Adrenal gland (tissue), 12 donors: ENCODE data around the gene GDPD4. TPM values are rescaled to one million over a fixed set of nuclear protein-coding genes. Genes with fewer than 3 reads are reported as not detected.

ENCODE experiments used
- DNase-seq, 7 donors: peaks; one replicate each; pipeline ENCODE4 v3.0.0-alpha.2; 2019 to 2020
- H3K27ac ChIP-seq, 5 donors: fragments of 200-600 bp; sonication (generic) in 4 of 5; 1 replicate in 3 of 5; 2 replicates in 2 of 5; pipeline versions ENCODE4 v1.5.1 to v1.8.0; 2016 to 2020; ENCODE audit warnings: mild to moderate bottlenecking in 1 of 5
- H3K27me3 ChIP-seq: fragments of 200-600 bp; 2 replicates; pipeline ENCODE4 v1.8.0; 2021
- H3K36me3 ChIP-seq, 2 donors: fragments of 200-600 bp; replicated peaks in 1 of 2; 1 replicate in 1 of 2; 2 replicates in 1 of 2; pipeline versions ENCODE4 v1.5.1 to v1.8.0; 2018 to 2022
- H3K4me1 ChIP-seq, 2 donors: fragments of 200-600 bp; replicated peaks in 1 of 2; 1 replicate in 1 of 2; 2 replicates in 1 of 2; pipeline versions ENCODE4 v1.5.1 to v1.8.0; 2018 to 2021
- H3K4me3 ChIP-seq, 4 donors: fragments of 200-600 bp; sonication (generic) in 3 of 4; one replicate each; pipeline ENCODE4 v1.5.1; 2016 to 2018
- H3K9me3 ChIP-seq, 3 donors: fragments of 200-600 bp; sonication (generic) in 1 of 3; replicated peaks in 1 of 3; 1 replicate in 2 of 3; 2 replicates in 1 of 3; pipeline versions ENCODE4 v1.5.1 to v1.8.0; 2016 to 2021
- POLR2A ChIP-seq, 2 donors: fragments of 450-650 bp; IDR thresholded peaks; one replicate each; pipeline ENCODE4 v1.6.1; 2017; ENCODE audit warnings: antibody characterized with exemption in 2 of 2, mild to moderate bottlenecking in 2 of 2, moderate library complexity in 1 of 2
- WGBS, 4 donors: extraction: QIAGEN DNeasy Blood & Tissue Kit in 2 of 4; methylation state at CpG; one replicate each; pipeline versions ENCODE4 v1.1.5 to v1.1.7; 2013 to 2017; 5-methylcytosine and 5-hydroxymethylcytosine counted together
- intact Hi-C, 2 donors: fragments of 100-400 bp; cut with DNase I; formaldehyde crosslinking; loops; one replicate each; pipeline versions ENCODE4 v1.14.1 to v1.15.0; 2022 to 2023
- polyA plus RNA-seq, 3 donors: library from polyadenylated mRNA; stranded (reverse); fragments of 200-250 nt in 2 of 3; fragments of 350-450 nt in 1 of 3; fragmentation: Illumina TruSeq in 1 of 3; extraction: RNeasy Lipid Tissue Mini Kit (QIAGEN cat#74804) in 1 of 3; gene quantifications; one replicate each; pipeline ENCODE4 v1.2.3, GENCODE V29; 2013 to 2014
- total RNA-seq, 9 donors: library from RNA; depleted of rRNA in 4 of 9; stranded (reverse); fragments of >200 nt in 4 of 9; fragments of 120-200 nt in 1 of 9; fragmentation: NEBNext Ultra II Directional in 1 of 9; extraction: Animal tissue kit (Norgen Biotek cat#: 25700) in 1 of 9; gene quantifications; one replicate each; pipeline versions ENCODE4 v1.1.0 to v1.2.4, GENCODE V29; 2013 to 2023
- TF ChIP-seq, protein P1 (sequence below), 6 experiments: fragments of 450-650 bp in 4 of 6; fragments of 200-600 bp in 2 of 6; sonication (generic) in 1 of 6; IDR thresholded peaks; 1 replicate in 5 of 6; 2 replicates in 1 of 6; pipeline versions ENCODE4 v1.5.1 to v1.8.0; 2016 to 2021; ENCODE audit warnings: antibody characterized with exemption in 6 of 6, mild to moderate bottlenecking in 2 of 6, moderate library complexity in 1 of 6
- donor health status: healthy with polysubstance abuse.
- donor health status: Bipolar disorder and iron deficiency.
- donor health status: DM: yes; HTN: yes; CAD: no.
- donor health status: DM: no; HTN: no; CAD: no.
- donor health status: DM: no; HTN: no; CAD: no.
- donor health status: DM: yes; HTN: yes; CAD: no.

The GDPD4 gene
- total and polyA plus RNA-seq, 12 donors, result 0.88 to 2.3 TPM; not detected in 10

DNA sequence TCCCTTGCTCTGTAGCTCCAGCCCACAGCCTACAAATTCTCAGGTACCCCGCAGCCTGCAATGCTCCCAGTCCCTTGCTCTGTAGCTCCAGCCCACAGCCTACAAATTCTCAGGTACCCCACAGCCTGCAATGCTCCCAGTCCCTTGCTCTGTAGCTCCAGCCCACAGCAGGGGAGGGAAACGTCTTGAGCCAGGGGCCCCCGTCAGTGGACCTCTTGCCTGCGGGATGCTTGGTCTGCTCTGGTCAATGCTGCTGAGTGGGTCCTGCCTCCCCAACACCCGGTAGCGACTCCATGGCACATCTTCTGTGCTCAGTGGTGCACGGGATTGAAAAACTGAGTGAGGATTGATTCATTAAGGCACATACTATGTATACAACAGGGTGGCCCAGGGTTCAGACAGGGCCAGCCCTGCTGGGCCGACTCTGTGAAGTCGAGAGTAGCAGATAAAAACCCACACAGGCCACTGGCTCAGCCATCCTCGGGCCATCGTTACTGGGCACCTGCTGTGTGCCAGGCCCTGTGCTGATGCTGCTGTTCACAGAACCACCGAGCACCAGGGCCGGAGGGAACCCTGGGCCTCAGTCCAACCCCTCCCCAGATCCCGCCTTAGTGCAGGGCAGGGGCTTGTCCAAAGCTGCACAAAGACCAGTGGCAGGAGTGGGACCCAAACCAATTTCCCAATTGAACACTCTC, 103.7 kb downstream of the GDPD4 start:
- Histone ChIP-seq H3K27me3 (no peaks in the 10 kb centered on the region), H3K36me3 (peaks cover 0 to 57% of the 10 kb centered on the region in 2 donors), H3K4me3 (no peak overlapping the region), H3K4me1 (peaks cover 0 to 12% of the 10 kb centered on the region in 2 donors), H3K27ac (no peak overlapping the region), H3K9me3 (no peaks in the 10 kb centered on the region)
- WGBS, 4 donors, result 91 to 97% (median 93%) methylated on average over 7 to 14 of the region's 14 CpGs
- intact Hi-C loops, result no loop called here
- DNase-seq, result peak in 4 of 7 donors; percentile 4 to 11 (median 10)
- TF ChIP-seq, protein P1, sequence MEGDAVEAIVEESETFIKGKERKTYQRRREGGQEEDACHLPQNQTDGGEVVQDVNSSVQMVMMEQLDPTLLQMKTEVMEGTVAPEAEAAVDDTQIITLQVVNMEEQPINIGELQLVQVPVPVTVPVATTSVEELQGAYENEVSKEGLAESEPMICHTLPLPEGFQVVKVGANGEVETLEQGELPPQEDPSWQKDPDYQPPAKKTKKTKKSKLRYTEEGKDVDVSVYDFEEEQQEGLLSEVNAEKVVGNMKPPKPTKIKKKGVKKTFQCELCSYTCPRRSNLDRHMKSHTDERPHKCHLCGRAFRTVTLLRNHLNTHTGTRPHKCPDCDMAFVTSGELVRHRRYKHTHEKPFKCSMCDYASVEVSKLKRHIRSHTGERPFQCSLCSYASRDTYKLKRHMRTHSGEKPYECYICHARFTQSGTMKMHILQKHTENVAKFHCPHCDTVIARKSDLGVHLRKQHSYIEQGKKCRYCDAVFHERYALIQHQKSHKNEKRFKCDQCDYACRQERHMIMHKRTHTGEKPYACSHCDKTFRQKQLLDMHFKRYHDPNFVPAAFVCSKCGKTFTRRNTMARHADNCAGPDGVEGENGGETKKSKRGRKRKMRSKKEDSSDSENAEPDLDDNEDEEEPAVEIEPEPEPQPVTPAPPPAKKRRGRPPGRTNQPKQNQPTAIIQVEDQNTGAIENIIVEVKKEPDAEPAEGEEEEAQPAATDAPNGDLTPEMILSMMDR (IDR thresholded peaks at IDR 0.05), result no peak

- intact Hi-C loops, result no loop called here
- peak in 2 of 7 donors; percentile 3 to 9 for DNase-seq
- no peak for TF ChIP-seq POLR2A (IDR thresholded peaks at IDR 0.05)
- TF ChIP-seq, protein P1 (IDR thresholded peaks at IDR 0.05), result no peak
- H3K4me3 ChIP-seq, result no peak overlapping the region
- H3K4me1 ChIP-seq, result peaks cover 0 to 12% of the 10 kb centered on the region in 2 donors
- no peaks in the 10 kb centered on the region for H3K9me3 ChIP-seq
- H3K36me3 ChIP-seq, result peaks cover 0 to 56% of the 10 kb centered on the region in 2 donors
- WGBS, 4 donors, result 85 to 88% (median 86%) methylated on average over 7 to 8 of the region's 8 CpGs
- H3K27ac ChIP-seq, result no peak overlapping the region
- no peaks in the 10 kb centered on the region for H3K27me3 ChIP-seq
Measured at GRCh38 chr11:77196961-77197360, 104.5 kb downstream of the GDPD4 start.

DNA sequence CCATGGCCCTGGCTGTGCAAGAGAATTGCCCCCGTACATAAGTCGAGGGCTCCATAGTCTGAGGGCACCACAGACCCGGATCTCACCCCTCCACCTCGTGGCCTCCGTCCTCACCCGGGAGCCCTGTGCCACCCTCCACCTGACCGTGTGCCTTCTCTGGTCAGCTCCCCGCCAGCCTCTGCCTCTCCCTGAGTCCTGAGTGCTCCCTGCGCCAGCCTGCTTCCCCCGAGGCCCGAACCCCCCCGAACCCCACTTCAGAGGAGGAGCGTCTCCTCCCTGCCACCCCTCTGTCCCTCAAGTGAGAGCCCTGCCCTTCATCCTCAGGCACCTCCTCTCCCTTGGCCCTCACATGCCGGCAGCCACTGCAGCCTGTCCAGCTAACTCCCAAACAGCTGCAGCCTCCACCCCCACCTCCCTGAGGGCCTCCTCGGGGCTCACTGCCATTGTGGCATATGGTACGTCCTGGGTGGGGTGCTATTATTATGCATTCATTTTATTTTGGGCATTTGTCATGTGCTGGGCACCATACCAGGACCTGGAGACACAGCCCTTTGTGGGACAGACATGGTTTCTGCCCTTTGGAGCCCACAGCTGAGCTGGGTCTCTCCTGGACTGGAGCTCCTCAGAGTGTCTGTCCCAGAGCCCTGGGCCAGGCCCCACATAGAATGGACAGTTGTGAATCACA, 106.3 kb downstream of the GDPD4 start:
- Histone ChIP-seq H3K27me3 (no peaks in the 10 kb centered on the region), H3K27ac (no peak overlapping the region), H3K4me1 (peaks cover 0 to 12% of the 10 kb centered on the region in 2 donors), H3K4me3 (no peak overlapping the region), H3K36me3 (peaks cover 0 to 59% of the 10 kb centered on the region in 2 donors), H3K9me3 (no peaks in the 10 kb centered on the region)
- TF ChIP-seq, protein P1 (IDR thresholded peaks at IDR 0.05), result no peak
- TF ChIP-seq POLR2A (IDR thresholded peaks at IDR 0.05), result no peak
- DNase-seq, result peak in 2 of 7 donors; percentile 5 to 11
- WGBS, 4 donors, result 80 to 90% (median 84%) methylated on average over 10 to 16 of the region's 16 CpGs
- intact Hi-C loops, result no loop called here

DNA sequence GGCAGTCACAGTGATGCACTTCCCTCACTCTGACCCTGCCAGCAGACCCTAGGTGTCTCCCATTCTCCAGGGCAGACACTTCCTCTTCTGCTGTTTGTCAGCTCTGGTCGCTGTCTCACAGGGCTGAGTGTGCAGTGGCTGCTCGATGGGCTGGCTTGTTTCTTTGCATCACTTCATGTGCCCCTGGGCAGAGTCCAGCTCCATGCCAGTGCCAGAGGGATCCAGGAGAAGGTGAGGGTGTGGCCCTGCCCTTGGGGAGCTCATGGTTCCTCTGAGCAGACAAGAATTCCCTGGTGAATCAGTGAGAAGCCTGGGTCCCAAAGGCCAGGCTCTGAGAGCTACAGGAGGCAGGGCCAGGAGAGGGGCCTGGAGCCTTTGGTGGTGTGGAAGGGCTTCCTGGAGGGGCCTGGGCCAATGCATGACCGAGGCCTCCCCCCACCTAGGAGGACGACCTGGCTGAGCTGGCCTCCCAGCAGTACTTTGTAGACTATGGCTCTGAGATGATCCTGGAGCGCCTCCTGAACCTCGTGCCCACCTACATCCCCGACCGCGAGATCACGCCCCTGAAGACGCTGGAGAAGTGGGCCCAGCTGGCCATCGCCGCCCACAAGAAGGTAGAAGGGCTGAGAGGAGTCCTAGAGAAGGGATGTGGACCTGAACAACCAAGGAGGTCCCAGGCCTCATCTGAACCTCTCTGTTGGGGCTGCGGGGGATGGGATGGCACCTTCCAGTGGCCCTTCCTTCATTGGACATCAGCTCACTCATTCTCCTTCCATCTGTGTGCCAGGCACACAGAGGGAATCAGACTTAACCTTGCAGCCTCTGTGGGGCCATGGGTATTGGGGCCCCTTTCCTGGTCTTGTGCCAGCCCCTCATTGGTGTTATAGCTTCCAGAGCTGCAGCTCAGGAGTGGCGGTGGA, 107.3 kb downstream of the GDPD4 start:
- H3K4me1 ChIP-seq, result peaks cover 0 to 7% of the 10 kb centered on the region in 2 donors
- H3K36me3 ChIP-seq, result peaks cover 0 to 68% of the 10 kb centered on the region in 2 donors
- no peaks in the 10 kb centered on the region for H3K9me3 ChIP-seq
- no peak overlapping the region for H3K4me3 ChIP-seq
- 89 to 93% (median 91%) methylated on average over 10 to 15 of the region's 15 CpGs for WGBS, 4 donors
- no peak overlapping the region for H3K27ac ChIP-seq
- H3K27me3 ChIP-seq, result no peaks in the 10 kb centered on the region
- DNase-seq, result peak in 1 of 7 donors; percentile 5
- TF ChIP-seq, protein P1 (IDR thresholded peaks at IDR 0.05), result no peak
- no peak for TF ChIP-seq POLR2A (IDR thresholded peaks at IDR 0.05)
- intact Hi-C loops, result no loop called here
